HG02870 (cell line): ENCODE results near the gene EPHX1.
A peak's percentile ranks its signal among the peaks of the same experiment; 100 is the strongest.
"Not testable (repeated sequence)": the region's sequence is repeated elsewhere in the genome, so short reads cannot be mapped to it uniquely, and the experiment has no call there.

Experiments used
- ATAC-seq: cut with Tn5 transposase; IDR thresholded peaks from one replicate; pipeline ENCODE4 v1.9.1; 2021; ENCODE audit warnings: mild to moderate bottlenecking, moderate library complexity; ENCODE audit not compliant: unreplicated experiment

EPHX1 gene

DNA sequence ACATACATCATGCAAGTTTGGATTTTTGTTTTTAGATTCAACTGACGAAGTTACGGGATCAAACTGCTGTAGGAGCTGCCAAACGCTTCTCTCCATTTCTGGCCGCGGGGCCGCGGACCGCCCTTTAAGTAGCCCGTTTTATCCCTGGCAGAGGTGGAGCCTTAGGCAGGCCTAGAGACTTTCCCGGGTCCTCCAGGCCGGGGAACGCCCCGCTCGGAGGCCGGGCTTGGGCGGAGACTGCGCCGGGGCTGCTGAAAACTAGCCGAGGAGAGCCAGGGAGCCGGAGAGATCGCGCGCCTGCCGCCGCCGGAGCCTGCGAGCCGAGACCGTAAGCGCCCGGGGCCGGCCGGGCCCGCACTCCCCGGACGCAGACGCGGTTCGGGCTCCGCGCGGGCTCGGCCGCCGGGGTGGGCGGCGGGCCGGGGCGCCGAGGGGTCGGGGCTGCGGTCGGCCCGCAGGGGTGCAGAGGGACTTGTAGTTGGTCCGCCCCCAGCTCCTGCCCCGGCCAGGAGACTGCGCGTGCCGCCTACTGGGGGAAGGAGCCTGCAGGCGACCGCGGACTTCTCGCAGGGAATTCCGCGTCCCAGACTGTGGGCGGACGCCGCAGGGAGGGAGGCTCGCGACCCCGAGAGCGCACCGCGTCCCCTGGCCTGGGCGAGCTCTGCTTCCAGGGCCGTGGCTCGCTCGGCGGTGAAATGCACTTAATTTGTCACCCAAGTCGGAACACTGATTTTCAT is at the start of gene EPHX1:
TSS of gene EPHX1 (plus strand) at position 283 of the 737 bp plus-strand sequence. CDS start 18,606 bp downstream, outside the sequence.
- peak; percentile 99 for ATAC-seq

DNA sequence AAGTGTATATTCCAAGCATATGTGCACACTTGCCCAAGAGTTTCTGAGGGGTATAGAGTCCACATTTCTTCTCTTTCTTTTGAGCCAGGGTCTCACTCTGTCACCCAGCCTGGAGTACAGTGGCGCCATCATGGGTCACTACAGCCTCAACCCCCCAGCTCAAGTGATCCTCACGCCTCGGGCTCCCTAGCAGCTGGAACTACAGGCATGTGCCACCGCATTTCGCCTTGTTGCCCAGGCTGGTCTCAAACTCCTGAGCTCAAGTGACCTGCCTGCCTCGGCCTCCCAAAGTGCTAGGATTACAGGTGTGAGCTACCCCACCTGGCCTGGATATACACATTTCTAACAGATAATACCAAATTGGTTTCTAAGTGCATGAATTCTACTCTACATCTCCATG is 49.4 kb upstream of the EPHX1 start:
- ATAC-seq = no peak

DNA sequence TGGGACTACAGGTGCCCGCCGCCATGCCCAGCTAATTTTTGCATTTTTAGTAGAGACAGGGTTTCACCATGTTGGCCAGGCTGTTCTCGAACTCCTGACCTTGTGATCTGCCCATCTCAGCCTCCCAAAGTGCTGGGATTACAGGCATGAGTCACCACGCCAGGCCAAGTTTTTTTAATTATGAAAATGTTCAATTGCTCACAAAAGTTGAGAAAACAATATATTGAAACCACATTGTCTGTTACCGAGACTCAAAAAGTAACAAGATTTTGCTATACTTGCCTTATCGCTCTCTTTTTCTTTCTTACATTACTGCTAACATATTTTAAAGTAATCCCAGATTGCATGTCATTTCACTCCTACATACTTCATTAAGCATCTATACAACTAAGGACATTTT is 48.5 kb upstream of the EPHX1 start:
- not testable (repeated sequence) for ATAC-seq

DNA sequence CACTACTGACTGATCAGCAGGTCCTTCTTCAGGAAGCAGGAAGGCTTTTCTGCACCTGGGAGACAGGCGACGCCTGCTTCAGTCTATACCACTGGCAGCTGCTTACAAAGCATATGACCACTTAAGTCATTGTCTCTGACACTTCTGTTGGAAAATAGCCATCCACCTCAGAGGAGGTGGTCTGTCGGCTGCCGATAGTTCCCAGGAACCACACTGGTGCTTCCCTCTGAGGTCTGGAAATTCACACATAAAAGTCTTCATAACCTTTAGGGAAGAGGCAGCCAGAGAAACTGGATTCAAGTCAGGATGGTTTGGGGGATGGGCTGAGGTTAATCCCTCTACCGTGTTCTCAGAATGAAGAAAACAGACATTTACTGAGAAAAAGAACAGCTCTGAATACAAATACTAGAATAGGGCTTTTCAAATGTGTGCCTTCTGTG is 47.9 kb upstream of the EPHX1 start:
- ATAC-seq = no peak

DNA sequence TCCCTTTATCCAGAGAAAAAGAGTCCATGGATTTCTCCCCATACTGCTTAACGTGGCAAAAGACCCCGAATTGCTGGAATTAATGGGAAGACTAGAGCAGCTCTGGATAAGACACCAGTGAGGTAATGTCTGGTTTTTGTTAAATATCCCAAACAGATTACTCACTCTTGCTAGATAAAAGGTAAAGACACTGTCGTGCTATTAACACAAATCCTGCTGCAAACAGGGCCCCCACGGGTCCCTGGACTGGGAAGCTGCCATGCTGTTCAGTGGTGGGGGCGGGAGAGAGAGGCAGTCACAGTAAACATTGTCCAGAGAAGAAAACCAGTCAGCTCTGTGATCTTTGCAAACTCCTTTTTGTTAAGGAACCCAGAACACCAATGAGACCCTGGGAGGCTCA is 47.5 kb upstream of the EPHX1 start:
- ATAC-seq = no peak

DNA sequence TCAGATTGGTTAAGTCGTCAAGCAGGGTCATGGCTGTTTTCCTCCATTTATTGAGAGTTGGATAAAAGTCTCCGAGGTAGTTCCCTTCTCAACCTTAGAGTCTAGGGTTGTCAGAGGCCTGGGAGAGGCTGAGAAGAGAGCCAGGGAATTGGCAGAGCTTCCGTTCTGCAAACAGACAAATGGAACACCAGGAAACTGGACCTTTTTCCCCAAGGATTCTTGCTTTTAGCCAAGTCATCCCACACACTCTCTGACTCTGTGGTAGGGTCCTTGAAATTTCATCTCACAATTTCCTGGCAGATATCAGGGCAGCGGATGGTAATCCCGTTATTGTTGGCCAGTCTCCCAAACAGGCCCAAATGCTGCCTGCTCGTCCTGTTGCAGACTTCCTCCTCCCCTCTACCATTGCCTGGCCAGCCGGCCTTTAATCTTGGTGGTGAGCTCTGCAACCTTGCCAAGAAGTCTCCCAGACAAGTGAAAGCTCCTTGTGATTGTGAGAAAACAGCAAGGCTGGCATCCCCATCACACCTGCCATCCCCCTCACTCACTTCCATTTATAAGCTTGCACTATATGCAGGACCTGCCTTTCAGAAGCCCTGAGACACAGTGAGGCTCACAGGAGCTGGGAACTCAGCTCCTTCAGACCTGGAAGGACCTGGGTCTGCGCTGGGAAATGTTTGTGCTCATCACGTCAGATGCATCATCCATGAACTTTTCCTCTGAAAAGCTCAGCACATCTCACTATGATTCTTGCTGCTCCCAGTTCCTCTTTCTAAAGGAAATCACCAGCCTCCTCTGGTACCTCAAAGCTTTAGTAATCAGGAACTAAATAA is 46.0 kb upstream of the EPHX1 start:
- ATAC-seq = no peak

DNA sequence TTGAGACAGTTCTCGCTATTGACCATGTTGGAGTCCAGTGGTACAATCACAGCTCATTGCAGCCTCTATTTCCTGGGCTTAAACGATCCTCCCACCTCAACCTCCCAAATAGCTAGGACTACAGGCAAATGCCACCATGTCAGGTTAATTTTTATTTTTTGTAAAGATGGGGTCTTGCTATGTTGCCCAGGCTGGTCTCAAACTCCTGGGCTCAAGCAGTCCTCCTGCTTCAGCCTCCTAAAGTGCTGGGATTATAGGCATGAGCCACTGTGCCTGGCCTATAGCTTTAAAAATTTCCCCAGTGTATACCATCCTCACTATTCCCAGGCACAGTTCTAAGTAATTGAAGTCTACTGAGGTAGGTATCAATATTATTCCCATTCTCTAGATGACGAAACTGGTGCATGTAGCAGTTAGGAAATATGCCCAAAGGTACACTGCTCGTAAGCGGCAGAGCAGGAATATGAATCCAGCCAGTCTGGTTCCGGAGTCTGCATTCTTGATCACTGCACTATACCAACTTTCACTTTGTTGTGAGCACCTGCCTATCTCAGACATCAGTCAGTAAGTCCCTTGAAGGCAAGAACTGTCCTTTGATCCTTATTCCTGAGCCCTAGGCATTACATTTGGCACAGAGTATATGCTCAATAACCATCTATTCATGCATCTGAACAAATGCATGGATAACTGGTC is 43.8 kb upstream of the EPHX1 start:
- no peak for ATAC-seq

DNA sequence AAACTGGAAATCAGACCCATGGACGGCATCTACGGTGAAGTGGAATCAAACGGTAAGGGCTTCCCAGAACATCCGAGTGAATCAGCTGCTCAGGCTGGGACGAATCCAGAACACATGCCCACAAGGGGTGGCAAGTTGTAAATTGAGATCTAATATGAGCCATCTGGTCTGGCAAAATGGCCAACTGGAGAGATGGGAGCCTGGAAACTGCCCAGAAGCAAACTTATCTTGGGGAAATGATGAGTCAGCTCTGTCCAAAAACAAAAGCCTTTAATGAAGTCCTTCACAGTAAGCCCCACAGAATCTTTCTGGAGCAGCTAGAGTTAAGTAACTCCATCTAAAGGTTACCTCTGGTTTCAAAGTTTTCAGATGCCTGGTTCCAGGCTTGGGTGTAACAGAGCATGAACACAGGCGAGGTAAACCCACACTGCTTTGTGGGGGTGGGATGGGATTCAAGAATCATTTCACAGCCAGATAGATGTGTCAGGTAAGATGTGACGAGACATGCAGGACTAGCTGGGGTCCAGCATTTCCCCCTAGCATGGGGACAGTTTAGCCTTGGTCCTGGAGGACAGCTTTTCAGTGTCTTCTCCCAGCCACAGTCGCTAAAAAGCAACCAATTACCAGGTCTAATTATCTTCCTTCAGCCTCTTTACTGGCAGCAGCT is 42.8 kb upstream of the EPHX1 start:
- ATAC-seq = no peak

DNA sequence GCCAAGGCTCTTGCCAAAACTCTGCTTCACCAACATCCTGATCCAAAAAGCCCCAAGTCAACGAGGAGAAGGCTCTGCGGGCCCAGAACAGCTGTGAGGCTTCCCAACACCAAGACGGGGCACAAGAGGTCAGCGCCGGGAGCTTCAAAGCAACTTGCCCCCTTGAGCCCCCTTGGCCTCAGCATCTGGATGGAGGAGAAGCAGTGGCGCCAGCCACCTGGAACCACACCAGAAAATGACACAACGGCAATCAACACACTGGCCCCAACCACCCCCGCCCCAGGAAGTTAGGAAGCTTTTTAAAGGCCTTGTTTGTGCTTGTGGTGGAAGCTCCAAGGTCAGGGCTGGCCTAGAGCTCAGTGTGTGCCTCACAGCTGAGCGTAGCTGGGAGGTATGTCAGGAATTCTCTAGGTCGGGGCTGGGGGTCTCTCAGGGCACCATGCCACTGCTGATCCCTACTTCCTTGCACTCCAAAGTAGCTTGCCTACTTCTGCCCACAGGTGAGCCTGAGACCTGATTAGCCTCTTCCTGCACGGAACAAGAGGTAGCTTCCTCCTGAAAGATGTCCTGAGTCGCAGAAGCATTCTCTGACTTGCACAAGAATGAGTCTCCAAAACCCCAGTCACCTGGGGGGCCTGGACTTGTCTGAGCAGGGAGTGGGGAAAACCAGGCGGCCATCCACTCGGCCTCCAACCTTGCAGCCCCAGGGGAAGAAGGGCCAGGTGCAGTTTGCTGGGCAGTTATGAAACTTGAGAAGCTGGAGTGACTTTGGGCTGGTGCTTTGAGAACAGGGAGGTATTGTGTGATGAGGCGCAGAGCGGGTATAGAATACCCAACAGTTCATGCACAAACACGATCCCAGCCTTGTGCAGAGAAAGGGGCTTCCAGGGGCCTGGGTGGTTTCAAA is 42.0 kb upstream of the EPHX1 start:
- ATAC-seq = no peak

DNA sequence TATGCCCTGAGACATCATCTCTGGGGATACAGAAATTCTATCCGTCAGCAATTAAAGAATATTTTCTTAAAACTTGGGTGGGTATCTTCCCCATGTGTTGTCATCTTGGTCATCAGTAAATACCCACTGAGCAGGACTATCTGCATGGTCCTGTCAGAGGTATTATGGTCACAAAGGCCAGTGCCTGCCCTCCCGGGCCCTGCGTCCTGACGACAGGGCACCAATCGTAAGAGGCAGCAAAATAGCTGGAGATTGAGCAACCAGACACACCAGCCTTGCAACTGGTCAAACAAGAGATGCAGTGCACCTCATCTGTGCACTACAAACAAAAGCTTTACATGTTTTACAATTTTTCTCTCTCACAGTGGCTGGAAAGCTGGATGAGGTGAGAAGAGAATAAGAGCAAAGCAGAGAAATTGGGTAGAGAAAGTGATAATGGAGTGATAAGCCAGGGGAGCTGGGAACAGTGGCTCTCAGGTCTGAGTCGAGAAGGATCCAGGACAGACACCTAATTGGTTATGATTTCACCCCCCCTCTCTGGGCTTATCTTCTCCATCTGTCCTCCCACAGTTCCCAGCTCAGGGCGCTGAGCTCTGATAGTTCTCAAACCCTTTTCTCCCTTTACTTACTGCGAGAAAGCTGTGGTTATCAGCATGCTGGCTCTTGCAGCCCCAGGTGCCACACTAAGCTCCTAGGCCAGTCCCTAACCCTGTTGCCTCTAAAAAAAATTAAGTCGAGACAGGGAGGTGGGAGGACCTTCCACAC is 41.1 kb upstream of the EPHX1 start:
- no peak for ATAC-seq

DNA sequence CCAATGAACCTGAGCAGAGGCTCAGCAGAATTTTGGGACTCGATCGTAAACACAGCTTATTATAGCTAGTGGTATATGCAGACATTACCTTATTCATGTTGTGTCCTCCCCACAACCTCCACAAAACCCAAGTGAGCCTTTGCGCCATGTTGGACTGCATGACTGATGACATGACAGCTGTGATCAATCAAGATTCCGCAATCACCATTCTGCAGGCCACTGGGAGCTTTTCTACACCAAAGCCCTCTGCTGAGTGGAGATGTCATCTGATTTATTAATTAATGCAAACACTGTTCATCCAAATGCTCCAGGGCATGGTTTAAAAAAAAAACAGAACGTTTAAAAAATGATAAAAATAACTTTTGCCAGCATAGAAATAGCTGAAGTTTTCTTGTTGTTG is 40.2 kb upstream of the EPHX1 start:
- no peak for ATAC-seq

DNA sequence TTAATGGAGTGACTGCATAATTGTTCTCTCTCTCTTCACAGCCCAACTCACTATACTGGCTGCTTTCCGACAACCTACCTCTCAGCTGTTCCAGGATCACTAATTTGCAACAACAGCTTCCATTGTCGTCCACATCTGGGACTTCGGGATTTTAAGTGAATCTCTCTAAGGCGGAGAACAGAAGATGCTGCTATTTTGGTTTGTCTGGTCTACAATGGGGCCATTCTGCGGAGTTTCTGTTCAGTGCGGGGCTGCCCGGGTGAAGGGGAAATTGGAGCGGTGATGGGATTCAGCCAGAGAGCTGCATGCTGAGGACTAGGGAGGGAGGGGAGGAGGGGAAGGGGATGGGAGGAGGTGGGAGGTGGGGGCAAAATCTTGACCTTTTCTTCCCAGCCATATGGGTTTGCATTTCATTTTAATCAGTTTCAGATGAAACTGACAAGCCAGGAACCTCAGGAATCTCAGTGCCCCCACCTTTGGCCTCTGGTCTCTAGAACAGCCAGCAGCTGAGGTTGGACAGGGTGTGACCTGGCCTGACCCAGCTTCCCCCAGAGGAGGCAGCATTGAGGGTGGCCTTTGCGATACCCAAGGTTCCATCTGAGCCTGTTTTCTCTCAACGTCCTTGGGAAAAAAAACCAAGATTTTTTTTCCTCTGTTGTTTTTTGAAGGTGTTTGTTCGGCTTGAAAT is 39.2 kb upstream of the EPHX1 start:
- ATAC-seq = no peak

DNA sequence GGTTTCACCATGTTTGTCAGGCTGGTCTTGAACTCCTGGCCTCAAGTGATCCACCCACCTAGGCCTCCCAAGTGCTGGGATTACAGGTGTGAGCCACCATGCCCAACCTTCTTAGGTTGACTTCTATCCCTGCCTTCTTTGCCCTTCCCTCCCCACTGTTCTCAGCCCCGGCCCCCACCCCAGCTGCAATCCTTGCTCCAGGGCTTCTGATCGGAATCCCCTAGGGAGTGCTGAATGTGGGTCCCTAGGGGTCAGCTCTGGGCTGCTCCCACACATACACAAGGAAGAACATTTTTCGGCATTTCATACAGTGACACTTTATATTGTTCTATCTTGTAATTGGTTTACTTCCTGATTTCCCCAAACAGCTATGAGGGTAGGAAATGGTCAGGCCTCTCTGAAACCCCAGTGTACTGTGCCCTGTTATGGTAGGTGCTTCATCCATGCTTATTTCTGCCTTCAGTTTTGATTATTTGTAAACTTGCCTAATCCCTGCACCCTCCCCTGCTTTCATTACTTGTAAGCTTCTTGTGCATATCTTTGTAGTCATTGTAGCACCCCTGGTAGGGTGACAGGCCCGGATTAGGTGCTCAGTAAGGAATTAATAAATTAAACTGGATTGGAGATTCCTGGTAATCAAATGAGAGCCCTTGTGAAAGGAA is 38.1 kb upstream of the EPHX1 start:
- no peak for ATAC-seq

DNA sequence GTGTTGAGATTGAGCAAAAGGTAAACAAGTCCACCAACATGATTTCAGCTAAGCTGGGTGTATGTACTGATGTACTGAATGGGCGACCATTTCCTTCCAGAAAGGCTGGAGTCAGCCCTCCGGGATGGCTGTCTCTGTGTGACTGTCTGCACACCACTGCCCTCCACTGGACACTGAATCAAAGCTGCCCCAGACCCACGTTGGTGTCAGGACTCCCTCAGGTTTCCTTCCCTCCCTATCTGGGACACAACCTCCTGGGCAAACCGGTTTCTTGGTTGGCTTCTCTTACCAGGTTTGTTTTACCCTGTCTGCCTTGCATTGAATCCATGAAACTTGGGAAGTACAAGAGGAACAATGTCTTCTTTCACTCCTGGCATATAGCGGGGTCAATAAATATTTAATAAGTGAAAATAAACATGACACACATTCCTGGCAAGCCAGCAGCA is 37.6 kb upstream of the EPHX1 start:
- ATAC-seq = peak; percentile 63

DNA sequence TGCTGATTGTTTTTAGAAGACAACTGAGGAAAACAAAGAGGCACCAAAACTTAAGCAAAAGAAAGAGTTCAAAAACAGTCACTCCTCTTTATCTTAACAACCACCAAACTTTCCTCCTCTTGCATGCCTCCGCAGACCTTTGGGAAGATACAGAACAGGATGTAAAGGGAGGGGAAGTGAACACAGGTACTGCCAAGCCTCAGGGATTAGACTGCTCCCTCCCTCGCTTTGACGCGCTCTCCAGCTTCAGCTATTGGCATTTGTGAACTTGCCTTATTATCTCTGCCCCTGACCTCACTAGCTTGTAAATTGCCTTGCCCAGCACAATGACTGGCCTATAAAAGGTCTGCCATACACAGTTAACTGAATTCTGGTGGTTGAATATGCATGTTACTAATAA is 37.1 kb upstream of the EPHX1 start:
- ATAC-seq = no peak

DNA sequence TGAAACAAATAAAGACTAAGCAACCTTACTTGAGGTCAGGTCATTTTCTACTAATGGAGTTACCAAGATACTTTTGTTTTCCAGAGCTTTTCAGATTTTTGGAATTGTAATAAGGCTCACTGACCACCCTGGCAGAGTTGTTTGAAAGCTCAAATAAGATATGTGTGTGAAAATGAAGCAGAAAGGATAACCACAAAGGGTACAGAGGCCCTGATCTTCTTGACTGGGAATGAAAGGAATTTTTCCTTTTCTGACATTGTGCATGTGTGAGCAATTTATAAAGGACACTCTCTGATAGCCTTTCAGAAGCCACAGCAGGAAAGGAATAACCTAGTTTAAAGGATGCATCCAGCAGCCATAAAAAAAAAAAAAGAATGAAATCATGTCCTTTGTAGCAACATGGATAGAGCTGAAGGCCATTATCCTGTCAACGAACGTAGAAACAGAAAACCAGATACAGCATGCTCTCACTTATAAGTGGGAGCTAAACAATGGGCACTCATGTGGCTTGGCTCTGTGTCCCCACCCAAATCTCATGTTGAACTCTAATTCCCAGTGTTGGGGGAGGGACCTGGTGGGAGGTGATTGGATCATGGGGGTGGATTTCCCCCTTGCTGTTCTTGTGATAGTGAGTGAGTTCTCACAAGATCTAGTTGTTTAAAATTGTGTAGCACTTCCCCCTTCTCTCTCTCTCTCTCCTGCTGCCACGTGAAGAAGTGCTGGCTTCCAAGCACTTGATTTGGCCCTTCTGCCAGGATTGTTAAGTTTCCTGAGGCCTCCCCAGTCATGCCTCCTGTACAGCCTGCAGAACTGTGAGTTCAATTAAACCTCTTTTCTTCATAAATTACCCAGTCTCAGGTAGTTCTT is 35.4 kb upstream of the EPHX1 start:
- ATAC-seq = no peak

DNA sequence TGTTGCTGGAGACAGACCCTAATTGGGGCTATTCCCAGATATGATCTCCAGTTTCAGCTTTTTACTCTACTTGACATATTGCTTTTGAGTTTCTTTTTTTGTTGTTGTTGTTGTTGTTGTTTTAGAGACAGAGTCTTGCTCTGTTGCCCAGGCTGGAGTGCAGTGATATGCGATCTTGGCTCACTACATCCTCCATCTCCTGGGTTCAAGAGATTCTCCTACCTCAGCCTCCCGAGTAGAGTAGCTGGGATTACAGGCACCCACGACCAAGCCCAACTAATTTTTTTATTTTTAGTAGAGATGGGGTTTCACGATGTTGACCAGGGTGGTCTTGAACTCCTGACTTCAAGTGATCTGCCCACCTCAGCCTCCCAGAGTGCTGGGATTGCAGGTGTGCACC is 33.6 kb upstream of the EPHX1 start:
- ATAC-seq = no peak
